GM12801 (cell line): ENCODE data around the gene NEDD4L.

Experiments
- TF ChIP-seq, protein P1 (sequence below): IDR thresholded peaks from one replicate; pipeline ENCODE4 v1.5.1; 2011; ENCODE audit warnings: control low read depth; ENCODE audit not compliant: insufficient read length; ENCODE audit errors: extremely low read depth

NEDD4L gene

DNA sequence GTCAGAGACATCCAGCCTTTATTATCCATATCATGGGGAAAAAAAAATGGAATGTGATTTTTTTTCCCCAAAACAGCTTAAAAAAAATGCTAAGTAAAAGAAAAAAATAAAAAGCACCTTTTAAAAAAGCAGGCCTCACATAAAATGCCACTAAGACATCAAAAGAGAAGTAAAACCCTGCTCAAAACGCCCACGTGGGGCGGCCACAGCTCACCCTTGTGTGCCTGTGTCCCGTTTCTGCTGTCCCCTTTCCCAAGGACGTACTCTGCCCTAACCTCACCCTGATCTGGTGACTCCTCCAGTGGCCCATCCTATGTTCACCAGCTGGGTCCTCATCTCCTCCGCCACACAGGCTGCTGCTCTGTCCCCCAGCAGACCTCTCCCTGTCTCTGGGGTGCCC, 125.4 kb downstream of the NEDD4L start:
- TF ChIP-seq, protein P1, sequence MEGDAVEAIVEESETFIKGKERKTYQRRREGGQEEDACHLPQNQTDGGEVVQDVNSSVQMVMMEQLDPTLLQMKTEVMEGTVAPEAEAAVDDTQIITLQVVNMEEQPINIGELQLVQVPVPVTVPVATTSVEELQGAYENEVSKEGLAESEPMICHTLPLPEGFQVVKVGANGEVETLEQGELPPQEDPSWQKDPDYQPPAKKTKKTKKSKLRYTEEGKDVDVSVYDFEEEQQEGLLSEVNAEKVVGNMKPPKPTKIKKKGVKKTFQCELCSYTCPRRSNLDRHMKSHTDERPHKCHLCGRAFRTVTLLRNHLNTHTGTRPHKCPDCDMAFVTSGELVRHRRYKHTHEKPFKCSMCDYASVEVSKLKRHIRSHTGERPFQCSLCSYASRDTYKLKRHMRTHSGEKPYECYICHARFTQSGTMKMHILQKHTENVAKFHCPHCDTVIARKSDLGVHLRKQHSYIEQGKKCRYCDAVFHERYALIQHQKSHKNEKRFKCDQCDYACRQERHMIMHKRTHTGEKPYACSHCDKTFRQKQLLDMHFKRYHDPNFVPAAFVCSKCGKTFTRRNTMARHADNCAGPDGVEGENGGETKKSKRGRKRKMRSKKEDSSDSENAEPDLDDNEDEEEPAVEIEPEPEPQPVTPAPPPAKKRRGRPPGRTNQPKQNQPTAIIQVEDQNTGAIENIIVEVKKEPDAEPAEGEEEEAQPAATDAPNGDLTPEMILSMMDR = no peak

DNA sequence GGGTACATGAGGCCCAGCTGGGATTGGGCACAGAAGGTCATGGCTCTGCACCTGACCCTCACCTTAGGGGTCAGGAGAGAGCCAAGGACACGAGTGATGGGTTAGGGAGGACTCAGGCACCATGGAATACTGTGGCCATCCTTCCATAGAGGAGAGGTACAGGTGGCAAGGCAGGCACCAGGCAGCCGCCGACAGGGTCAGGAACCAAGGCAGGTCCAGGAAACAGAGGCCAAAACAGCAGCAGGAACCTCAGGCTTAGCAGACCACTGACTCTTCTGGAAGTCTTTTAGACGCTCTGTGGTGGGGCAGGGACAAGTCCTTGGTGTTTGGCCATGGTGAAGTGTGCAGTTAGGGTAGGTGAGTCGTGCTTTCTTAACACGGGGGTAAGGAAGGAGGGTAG, 128.0 kb downstream of the NEDD4L start:
- TF ChIP-seq, protein P1 = no peak

DNA sequence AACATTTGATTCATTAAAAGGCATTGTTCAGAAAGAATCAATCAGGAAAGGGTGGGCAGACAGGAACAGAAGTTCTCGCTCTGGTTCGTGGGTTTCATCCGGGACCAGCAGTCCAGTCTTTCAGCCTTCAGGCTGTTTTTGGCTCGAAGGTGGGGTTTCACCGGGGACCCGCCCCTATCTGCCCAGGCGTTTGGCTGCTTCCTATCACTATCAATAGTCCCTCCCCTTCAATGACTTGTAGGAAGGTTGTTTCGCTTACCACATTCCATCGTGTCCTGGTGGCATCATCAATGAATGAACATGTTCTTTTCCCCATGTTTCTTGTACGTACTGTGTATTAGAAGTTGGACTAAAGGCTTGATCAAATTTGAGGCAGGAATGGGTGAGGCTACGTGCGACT, 130.3 kb downstream of the NEDD4L start:
- TF ChIP-seq, protein P1 = no peak

DNA sequence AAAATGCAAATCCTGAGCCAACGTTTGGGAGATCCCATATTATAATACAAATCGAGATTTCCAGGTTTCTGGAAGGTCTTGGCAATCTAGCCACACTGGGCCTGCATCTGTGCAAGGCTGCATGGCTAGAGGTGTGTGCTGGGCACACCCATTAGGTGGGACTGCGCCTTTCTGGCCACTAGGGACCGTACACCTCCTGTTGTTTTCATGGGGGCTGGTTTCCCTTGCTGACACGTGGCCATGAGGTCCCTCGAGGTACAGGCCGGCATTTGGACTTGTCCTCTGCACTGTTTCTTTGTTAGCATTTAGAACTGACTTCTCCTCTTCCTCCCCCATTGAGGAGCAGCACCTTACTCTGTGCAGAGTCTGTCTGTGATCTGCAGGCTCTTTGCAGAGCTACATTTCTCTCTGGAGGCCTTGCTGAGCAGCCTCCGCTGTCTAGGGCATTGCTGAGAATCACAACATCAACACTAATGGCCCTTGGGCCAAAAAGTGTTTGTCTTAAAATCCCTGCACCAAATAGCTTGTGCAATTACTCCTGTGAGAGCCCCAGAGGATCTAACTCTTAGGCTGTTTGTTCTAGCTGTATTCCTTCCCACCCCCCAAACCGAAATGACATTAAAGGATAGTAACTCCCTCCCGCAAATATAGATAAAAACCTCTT, 131.2 kb downstream of the NEDD4L start:
- TF ChIP-seq, protein P1 = no peak

DNA sequence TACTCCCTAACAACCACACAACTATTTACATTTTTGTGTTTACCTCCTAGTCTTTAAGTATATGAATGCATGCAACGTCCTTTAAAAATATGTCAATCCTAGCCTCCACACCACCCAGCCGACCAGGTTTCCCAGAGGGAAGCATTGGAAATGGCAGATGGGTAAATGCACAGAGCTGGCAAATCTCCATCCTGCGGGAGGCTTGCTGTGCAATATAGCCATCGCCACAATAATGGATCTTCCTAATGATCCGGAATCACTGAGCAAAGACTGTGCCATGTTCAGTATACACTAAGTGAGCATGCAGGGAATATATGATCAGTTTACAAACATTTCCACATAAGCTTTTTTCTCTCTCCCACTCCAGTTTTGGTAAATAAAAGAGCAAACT, 131.8 kb downstream of the NEDD4L start:
- TF ChIP-seq, protein P1 = no peak

DNA sequence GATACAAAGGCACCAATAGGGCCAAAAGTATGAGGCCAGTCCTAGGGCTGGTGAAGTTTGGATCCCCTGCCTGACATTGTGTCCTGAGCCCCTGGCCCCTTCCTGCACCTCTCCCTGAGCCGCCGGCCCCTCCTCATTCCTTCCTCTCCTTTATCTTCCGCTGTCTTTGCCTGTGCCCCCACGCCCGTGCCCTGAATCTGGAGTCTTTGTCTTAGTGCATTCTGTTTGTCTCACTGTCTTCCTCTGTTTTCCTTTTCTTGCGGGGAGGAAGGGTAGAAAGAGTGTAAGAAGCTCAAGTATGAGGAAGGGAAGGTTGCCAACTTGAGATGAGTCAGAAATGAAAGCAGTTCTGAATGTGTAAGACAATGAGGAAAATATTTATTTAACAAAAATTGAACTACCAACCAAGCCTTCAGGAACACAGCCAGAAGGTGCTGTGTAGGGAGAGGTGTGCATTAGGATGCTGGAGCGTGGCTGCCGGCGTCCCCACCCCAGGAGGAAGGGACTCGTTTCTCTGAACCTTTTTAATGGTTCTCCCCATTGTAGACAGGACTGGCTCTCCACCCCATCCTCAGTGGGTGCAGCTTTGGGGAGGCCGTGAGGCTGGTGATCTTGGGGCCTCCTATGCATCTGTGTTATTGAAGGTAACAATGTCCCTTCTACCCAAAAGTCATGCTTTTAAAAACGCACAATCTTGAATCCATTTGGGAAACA, 133.1 kb downstream of the NEDD4L start:
- TF ChIP-seq, protein P1 = no peak

DNA sequence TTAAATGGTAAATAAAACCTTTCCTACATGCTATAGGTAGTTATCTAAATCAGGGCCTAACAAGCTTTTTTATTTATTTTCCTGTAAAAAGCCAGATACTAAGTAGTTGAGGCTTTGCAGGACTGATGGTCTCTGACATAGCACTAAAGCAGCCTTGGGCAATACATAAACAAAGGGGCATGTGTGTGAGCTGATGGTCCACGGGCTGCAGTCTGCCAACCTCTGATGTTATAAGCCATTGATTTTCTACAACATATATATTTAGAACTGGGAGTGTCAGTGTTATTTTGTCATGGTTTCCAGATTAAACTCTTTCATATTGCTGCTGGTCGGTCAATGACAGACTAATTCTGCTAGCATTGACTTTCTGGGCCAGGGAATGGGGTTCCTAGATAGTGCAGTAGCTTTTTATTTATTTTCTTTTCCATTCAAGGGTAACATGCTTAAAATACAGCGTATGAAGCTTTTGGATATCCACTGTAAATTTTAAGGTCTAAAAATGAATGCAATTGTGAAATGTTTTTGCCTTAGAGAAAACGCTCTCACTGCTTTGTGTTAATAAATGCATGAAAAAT, 134.0 kb downstream of the NEDD4L start:
- TF ChIP-seq, protein P1 = no peak
